Astrocyte (in vitro differentiated cells and primary cell): ENCODE measurements around the gene PPP1R9A.

Experiments used
- CTCF ChIP-seq: IDR thresholded peaks from 2 replicates; pipeline ENCODE4 v1.5.1; 2011; ENCODE audit warnings: low read depth, mild to moderate bottlenecking, inconsistent platforms, low read length, moderate library complexity; ENCODE audit not compliant: insufficient read depth
- EZH2 ChIP-seq: IDR thresholded peaks from 2 replicates; pipeline ENCODE4 v1.6.1; 2012; ENCODE audit warnings: mild to moderate bottlenecking, low read length, inconsistent platforms; ENCODE audit not compliant: insufficient read depth

DNA sequence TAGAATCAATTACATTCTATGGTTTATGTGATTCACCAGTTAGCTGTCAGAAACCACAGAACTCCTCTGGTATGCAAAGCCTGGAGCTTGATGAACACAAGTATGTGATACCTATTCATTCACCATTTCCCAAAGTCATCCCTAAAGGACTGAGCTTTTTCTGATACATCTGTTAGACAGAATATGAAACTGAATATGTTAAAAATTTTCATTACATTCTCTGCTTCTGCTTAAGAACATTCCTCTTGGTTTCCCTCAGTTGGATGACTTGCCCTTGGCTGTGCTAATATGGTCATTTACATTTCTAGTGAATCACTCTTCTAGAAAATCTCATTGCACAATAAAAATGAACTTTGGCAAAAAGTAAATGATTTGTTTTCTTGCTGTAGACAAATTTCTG is 427.7 kb downstream of the PPP1R9A start:
- TF ChIP-seq EZH2 (no peak), CTCF (no peak)
